ENCODE measurements around the gene APOBEC3A.
"Not testable (repeated sequence)": the region's sequence is repeated elsewhere in the genome, so short reads cannot be mapped to it uniquely, and the experiment has no call there.

APOBEC3A gene

DNA sequence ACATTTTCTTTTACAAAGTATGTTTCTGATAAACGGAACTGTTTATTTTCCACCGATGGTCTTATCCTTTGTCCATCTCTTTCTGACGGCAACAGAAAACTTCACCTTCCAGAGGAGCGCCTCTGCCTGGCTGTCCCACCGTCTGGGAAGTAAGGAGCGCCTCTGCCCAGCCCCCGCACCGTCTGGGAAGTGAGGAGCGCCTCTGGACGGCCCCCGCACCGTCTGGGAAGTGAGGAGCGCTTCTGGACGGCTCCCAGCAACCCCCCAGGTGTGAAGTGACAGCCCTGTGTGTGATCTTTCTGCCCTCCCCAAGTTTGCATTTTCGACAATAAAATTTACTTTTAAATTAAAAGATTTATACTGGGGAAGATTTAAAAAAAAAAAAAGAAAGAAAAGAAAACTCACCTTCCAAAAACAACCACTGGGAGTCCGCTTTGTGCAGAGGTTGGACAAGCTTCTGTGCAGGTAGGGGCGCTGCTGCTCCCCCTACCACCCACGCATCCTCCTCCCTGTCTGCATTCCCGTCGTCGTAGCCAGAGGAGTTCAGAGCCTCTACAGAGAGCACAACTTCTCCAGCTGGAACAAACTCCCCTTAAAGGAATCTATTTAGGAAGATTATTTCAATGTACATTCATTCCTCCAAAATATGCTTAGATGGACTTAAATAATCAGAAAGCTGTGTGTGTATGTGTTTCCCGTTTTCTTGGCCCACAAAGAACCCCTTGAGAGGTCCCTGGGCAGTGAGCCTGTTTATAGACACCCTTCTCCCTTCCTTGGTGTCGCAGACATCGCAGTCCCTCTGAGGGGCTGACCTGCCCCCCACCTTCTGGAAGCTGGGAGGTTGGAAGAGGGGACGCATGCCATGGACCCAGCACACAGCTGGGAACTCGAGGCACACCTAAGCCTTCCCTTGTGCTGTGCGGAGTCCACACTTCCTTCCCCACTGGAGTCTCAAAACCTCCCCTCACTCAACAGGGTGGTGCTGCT is 23.9 kb downstream of the APOBEC3A start:
- DNase-seq (ENCODE audit: low read depth) = no peak

- DNase-seq (ENCODE audit: low read depth) = peak; percentile 44
These were observed 24.9 kb downstream of the APOBEC3A start, which contains the start of gene APOBEC3B for GRCh38 chr22:38981992-38982927. TSS of gene APOBEC3B (plus strand) at chr22:38982347. CDS start at chr22:38982454, 107 bp downstream.

- DNase-seq (ENCODE audit: low read depth) = no peak
These were observed 26.8 kb downstream of the APOBEC3A start for GRCh38 chr22:38984224-38984623.

GRCh38 chr22:38984784-38985757 is 27.7 kb downstream of the APOBEC3A start:
- DNase-seq (ENCODE audit: low read depth) = peak; percentile 83

- DNase-seq (ENCODE audit: low read depth) = no peak
These were observed 29.2 kb downstream of the APOBEC3A start for GRCh38 chr22:38986629-38987028.

GRCh38 chr22:38987171-38987895 is 29.9 kb downstream of the APOBEC3A start:
- DNase-seq (ENCODE audit: low read depth) = peak; percentile 36

DNA sequence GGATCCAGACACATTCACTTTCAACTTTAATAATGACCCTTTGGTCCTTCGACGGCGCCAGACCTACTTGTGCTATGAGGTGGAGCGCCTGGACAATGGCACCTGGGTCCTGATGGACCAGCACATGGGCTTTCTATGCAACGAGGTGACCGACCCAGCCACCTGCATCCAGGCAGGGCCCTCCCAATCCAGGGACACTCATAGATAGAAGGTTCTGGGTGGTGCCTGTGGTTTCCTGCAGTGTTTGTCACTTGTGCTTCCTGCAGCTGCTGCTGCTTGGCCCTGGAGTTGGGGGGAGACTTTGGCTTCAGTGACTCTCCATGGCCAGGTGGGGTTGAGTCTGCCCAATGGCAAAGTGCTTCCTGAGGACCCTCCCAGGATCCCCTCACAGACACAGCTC is 32.1 kb downstream of the APOBEC3A start:
- no peak for DNase-seq (ENCODE audit: low read depth)

- DNase-seq (ENCODE audit: low read depth) = not testable (repeated sequence)
These were observed 35.5 kb downstream of the APOBEC3A start for GRCh38 chr22:38992871-38993371.

GRCh38 chr22:38996105-38996504 is 38.7 kb downstream of the APOBEC3A start:
- DNase-seq (ENCODE audit: low read depth) = no peak

GRCh38 chr22:38997518-38997917 is 40.1 kb downstream of the APOBEC3A start:
- DNase-seq (ENCODE audit: low read depth) = no peak

- DNase-seq (ENCODE audit: low read depth) = peak; percentile 59
These were observed 45.8 kb downstream of the APOBEC3A start for GRCh38 chr22:39003165-39003638.

GRCh38 chr22:39007177-39007576 is 49.8 kb downstream of the APOBEC3A start:
- no peak for DNase-seq (ENCODE audit: low read depth)

- not testable (repeated sequence) for DNase-seq (ENCODE audit: low read depth)
These were observed 51.0 kb downstream of the APOBEC3A start for GRCh38 chr22:39008271-39008850.

- DNase-seq (ENCODE audit: low read depth) = no peak
These were observed 53.5 kb downstream of the APOBEC3A start for GRCh38 chr22:39010946-39011345.
